Effector CD8-positive, alpha-beta T cell (primary cell): ENCODE results near the gene EBP.
"Not testable (repeated sequence)": the region's sequence is repeated elsewhere in the genome, so short reads cannot be mapped to it uniquely, and the experiment has no call there.

Source experiments
- DNase-seq: peaks from one replicate; lab custom pipeline; 2025; lab: John Stamatoyannopoulos, UW

Gene EBP

GRCh38 chrX:48493890-48494364, 27.7 kb upstream of the EBP start:
- DNase-seq: no peak

GRCh38 chrX:48496660-48497059, 24.9 kb upstream of the EBP start:
- no peak for DNase-seq

GRCh38 chrX:48497871-48498270, 23.7 kb upstream of the EBP start:
- DNase-seq: no peak

- DNase-seq: no peak
Observed at GRCh38 chrX:48498374-48498809, 23.2 kb upstream of the EBP start.

GRCh38 chrX:48504261-48504660, 17.3 kb upstream of the EBP start:
- DNase-seq: no peak

- no peak for DNase-seq
Observed at GRCh38 chrX:48505481-48505880, 16.1 kb upstream of the EBP start.

GRCh38 chrX:48507246-48507645, 14.4 kb upstream of the EBP start:
- no peak for DNase-seq

GRCh38 chrX:48508400-48509244, 13.0 kb upstream of the EBP start, which contains the start of gene PORCN:
TSS of gene PORCN (plus strand) at chrX:48508992. CDS start at chrX:48509821, 829 bp downstream.
- DNase-seq: peak; percentile 69

GRCh38 chrX:48509245-48509590, 12.4 kb upstream of the EBP start:
- DNase-seq: peak; percentile 1

- no peak for DNase-seq
Observed at GRCh38 chrX:48509619-48510018, 12.0 kb upstream of the EBP start.

- DNase-seq: no peak
Observed at GRCh38 chrX:48511560-48511959, 10.0 kb upstream of the EBP start.

- DNase-seq: no peak
Observed at GRCh38 chrX:48512371-48512935, 9.2 kb upstream of the EBP start.

- DNase-seq: no peak
Observed at GRCh38 chrX:48513670-48514069, 7.9 kb upstream of the EBP start.

- no peak for DNase-seq
Observed at GRCh38 chrX:48514126-48514806, 7.3 kb upstream of the EBP start.

- no peak for DNase-seq
Observed at GRCh38 chrX:48514868-48515460, 6.6 kb upstream of the EBP start.

GRCh38 chrX:48515842-48516241, 5.8 kb upstream of the EBP start:
- DNase-seq: no peak

GRCh38 chrX:48516285-48516684, 5.3 kb upstream of the EBP start:
- no peak for DNase-seq

- no peak for DNase-seq
Observed at GRCh38 chrX:48516987-48517386, 4.6 kb upstream of the EBP start.

GRCh38 chrX:48519481-48519880, 2.1 kb upstream of the EBP start:
- DNase-seq: not testable (repeated sequence)

GRCh38 chrX:48520455-48520854, 1.2 kb upstream of the EBP start:
- DNase-seq: no peak

- no peak for DNase-seq
Observed at GRCh38 chrX:48520976-48521352, 644 bp upstream of the EBP start.

- DNase-seq: no peak
Observed at GRCh38 chrX:48522291-48522690, 683 bp downstream of the EBP start.

- no peak for DNase-seq
Observed at GRCh38 chrX:48523682-48524081, 2.1 kb downstream of the EBP start.
